HepG2 (cell line): ENCODE data around the gene NPB. TPM values are rescaled to one million over a fixed set of nuclear protein-coding genes. Genes with fewer than 3 reads are reported as not detected.

Source experiments
- ATF3 ChIP-seq: sonication (generic); formaldehyde crosslinking; IDR thresholded peaks from 2 replicates; pipeline ENCODE4 v1.4.0; 2020; ENCODE audit warnings: missing genetic modification reagents
- DMTF1 ChIP-seq: sonication (generic); formaldehyde crosslinking; IDR thresholded peaks from 2 replicates; pipeline ENCODE4 v1.4.0; 2020; ENCODE audit warnings: mild to moderate bottlenecking, missing genetic modification reagents
- HNRNPL ChIP-seq: fragments of 200-400 bp; formaldehyde crosslinking; IDR thresholded peaks from 2 replicates; pipeline ENCODE4 v1.6.1; 2017; ENCODE audit warnings: mild to moderate bottlenecking, low read depth, low read length
- KIAA2018 ChIP-seq: sonication (generic); formaldehyde crosslinking; IDR thresholded peaks from 2 replicates; pipeline ENCODE4 v1.5.0; 2020; ENCODE audit warnings: mild to moderate bottlenecking, missing genetic modification reagents, borderline replicate concordance
- KLF6 ChIP-seq: IDR thresholded peaks from 2 replicates; pipeline ENCODE4 v1.8.0; 2016; ENCODE audit warnings: missing biosample characterization, missing genetic modification reagents
- MTA1 ChIP-seq: sonication (generic); formaldehyde crosslinking; IDR thresholded peaks from 2 replicates; pipeline ENCODE4 v1.4.0; 2020; ENCODE audit warnings: missing genetic modification reagents, mild to moderate bottlenecking, borderline replicate concordance
- PCBP2 ChIP-seq: fragments of 200-400 bp; formaldehyde crosslinking; optimal IDR thresholded peaks from 2 replicates; pipeline ENCODE3; 2018; ENCODE audit warnings: low read length, low read depth; ENCODE audit not compliant: poor library complexity, severe bottlenecking
- REXO4 ChIP-seq: sonication (generic); formaldehyde crosslinking; IDR thresholded peaks from 2 replicates; pipeline ENCODE4 v1.8.0; 2022; ENCODE audit warnings: missing genetic modification reagents, mild to moderate bottlenecking, borderline replicate concordance
- ZNF354B ChIP-seq: sonication (generic); formaldehyde crosslinking; IDR thresholded peaks from 2 replicates; pipeline ENCODE4 v1.8.0; 2022; ENCODE audit warnings: mild to moderate bottlenecking, missing genetic modification reagents
- ZNF674 ChIP-seq: sonication (generic); formaldehyde crosslinking; IDR thresholded peaks from 2 replicates; pipeline ENCODE4 v1.5.0; 2020; ENCODE audit warnings: low read depth, mild to moderate bottlenecking, missing genetic modification reagents
- ZNF749 ChIP-seq: sonication (generic); formaldehyde crosslinking; IDR thresholded peaks from 2 replicates; pipeline ENCODE4 v1.8.0; 2022; ENCODE audit warnings: mild to moderate bottlenecking, missing genetic modification reagents, moderate library complexity, borderline replicate concordance
- ZNF883 ChIP-seq: sonication (generic); formaldehyde crosslinking; IDR thresholded peaks from 2 replicates; pipeline ENCODE4 v1.5.1; 2020; ENCODE audit warnings: mild to moderate bottlenecking, missing genetic modification reagents; ENCODE audit errors: not compliant biosample characterization
- ZSCAN31 ChIP-seq: sonication (generic); formaldehyde crosslinking; IDR thresholded peaks from 2 replicates; pipeline ENCODE4 v1.5.0; 2020; ENCODE audit warnings: low read depth, mild to moderate bottlenecking, missing genetic modification reagents
- polyA plus RNA-seq, 8 experiments: library from polyadenylated mRNA; depleted of rRNA in 3 of 8; stranded (reverse) in 7 of 8; unstranded in 1 of 8; fragments of >200 nt; fragmentation: Illumina TruSeq in 4 of 8; extraction: Trizol in 4 of 8; gene quantifications; 2 replicates each; pipeline versions ENCODE4 v1.2.1 to v1.2.3, GENCODE V29; 2011 to 2016; ENCODE audit warnings: low read depth in 4 of 8, missing spikeins in 1 of 8, mixed read lengths in 1 of 8; ENCODE audit not compliant: insufficient read depth in 1 of 8
- total RNA-seq, 5 experiments: library from RNA; depleted of rRNA; stranded (reverse); fragments of >200 nt; fragmentation: Illumina TruSeq; extraction: Trizol; gene quantifications; 2 replicates each; pipeline ENCODE4 v1.2.3, GENCODE V29; 2016; ENCODE audit warnings: low read depth in 1 of 5
- TF ChIP-seq, protein P1 (sequence below): conservative IDR thresholded peaks from 2 replicates; pipeline ENCODE4 v1.6.1; 2018; ENCODE audit warnings: missing genetic modification reagents

NPB gene
- total and polyA plus RNA-seq, 2 of the 13 experiments (the other 11 are each of a cell fraction or from before 2014, with no cell fraction given) = 0.11 to 0.93 TPM

GRCh38 chr17:81867991-81868673, 33.9 kb upstream of the NPB start (continued):
- no peak for TF ChIP-seq KIAA2018 (CRISPR knock-in tag)
- TF ChIP-seq ZNF883 (CRISPR knock-in tag) = no peak
- no peak for TF ChIP-seq ATF3
- peak; percentile 87 for TF ChIP-seq ZNF749
- TF ChIP-seq ZSCAN31 (CRISPR knock-in tag) = 0 out of 2 replicates have a peak, but pooled peaks have one; percentile 21
- no peak for TF ChIP-seq MTA1 (CRISPR knock-in tag)
- TF ChIP-seq ZNF354B (CRISPR knock-in tag) = 0 out of 2 replicates have a peak, but pooled peaks have one; percentile 72
- no peak for TF ChIP-seq DMTF1 (CRISPR knock-in tag)
- no peak; the same call in 1 of the 2 replicates for TF ChIP-seq HNRNPL
- TF ChIP-seq REXO4 (CRISPR knock-in tag) = peak; percentile 89; the same call in 1 of the 2 replicates
- TF ChIP-seq PCBP2 = no peak
- TF ChIP-seq, protein P1, sequence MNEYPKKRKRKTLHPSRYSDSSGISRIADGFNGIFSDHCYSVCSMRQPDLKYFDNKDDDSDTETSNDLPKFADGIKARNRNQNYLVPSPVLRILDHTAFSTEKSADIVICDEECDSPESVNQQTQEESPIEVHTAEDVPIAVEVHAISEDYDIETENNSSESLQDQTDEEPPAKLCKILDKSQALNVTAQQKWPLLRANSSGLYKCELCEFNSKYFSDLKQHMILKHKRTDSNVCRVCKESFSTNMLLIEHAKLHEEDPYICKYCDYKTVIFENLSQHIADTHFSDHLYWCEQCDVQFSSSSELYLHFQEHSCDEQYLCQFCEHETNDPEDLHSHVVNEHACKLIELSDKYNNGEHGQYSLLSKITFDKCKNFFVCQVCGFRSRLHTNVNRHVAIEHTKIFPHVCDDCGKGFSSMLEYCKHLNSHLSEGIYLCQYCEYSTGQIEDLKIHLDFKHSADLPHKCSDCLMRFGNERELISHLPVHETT = peak; percentile 59
- TF ChIP-seq ZNF674 (CRISPR knock-in tag) = no peak
- TF ChIP-seq KLF6 (CRISPR knock-in tag) = 0 out of 2 replicates have a peak, but pooled peaks have one; percentile 1
